Keratinocyte (primary cell): Measurements from ENCODE around the gene CALCR. TPM values are rescaled to one million over a fixed set of nuclear protein-coding genes. Genes with fewer than 3 reads are reported as not detected.

Source experiments
- DNase-seq: peaks from one replicate; pipeline ENCODE4 v3.0.0-alpha.2; 2011; ENCODE audit warnings: low read depth, missing footprints, low spot score
- FAIRE-seq: peaks from 2 replicates; lab custom pipeline; 2011; peaks lifted over from hg19 to GRCh38; lab: Jason Lieb, UNC
- H2AFZ ChIP-seq: 2 replicates; pipeline ENCODE4 v1.6.0; 2012; ENCODE audit warnings: low read length, control low read depth, inconsistent platforms; ENCODE audit not compliant: control insufficient read depth
- H3K27ac ChIP-seq: 2 replicates; pipeline ENCODE4 v1.5.1; 2011; ENCODE audit warnings: low read length; ENCODE audit not compliant: control insufficient read depth, insufficient read depth
- H3K27me3 ChIP-seq: 3 replicates; pipeline ENCODE4 v1.6.0; 2011; ENCODE audit warnings: low read length; ENCODE audit not compliant: control insufficient read depth, insufficient read depth; ENCODE audit errors: extremely low read depth
- H3K36me3 ChIP-seq, 2 experiments: 2 replicates in 1 of 2; 3 replicates in 1 of 2; pipeline ENCODE4 v1.5.1; 2011; ENCODE audit warnings: low read length in 2 of 2, mild to moderate bottlenecking in 1 of 2; ENCODE audit not compliant: control insufficient read depth in 2 of 2, insufficient read depth in 2 of 2; ENCODE audit errors: extremely low read depth in 1 of 2
- H3K4me1 ChIP-seq: 3 replicates; pipeline ENCODE4 v1.5.1; 2011; ENCODE audit warnings: low read length; ENCODE audit not compliant: control insufficient read depth, insufficient read depth; ENCODE audit errors: extremely low read depth
- H3K4me2 ChIP-seq: 3 replicates; pipeline ENCODE4 v1.6.0; 2011; ENCODE audit warnings: low read depth, low read length; ENCODE audit not compliant: control insufficient read depth, insufficient read depth; ENCODE audit errors: extremely low read depth
- H3K4me3 ChIP-seq, 3 experiments: fragments of 200-600 bp in 1 of 3; sonication (generic) in 1 of 3; 2 replicates in 2 of 3; 3 replicates in 1 of 3; pipeline ENCODE4 v1.5.1; 2011 to 2016; ENCODE audit warnings: low read length in 3 of 3, mild to moderate bottlenecking in 3 of 3, control low read depth in 2 of 3, inconsistent platforms in 1 of 3, low read depth in 1 of 3, mixed read lengths in 1 of 3, mixed run types in 1 of 3, moderate library complexity in 1 of 3; ENCODE audit not compliant: control insufficient read depth in 2 of 3, insufficient read depth in 2 of 3; ENCODE audit errors: extremely low read depth in 1 of 3
- H3K79me2 ChIP-seq: 2 replicates; pipeline ENCODE4 v1.6.0; 2012; ENCODE audit warnings: low read length; ENCODE audit not compliant: control insufficient read depth, insufficient read depth
- H3K9ac ChIP-seq: 3 replicates; pipeline ENCODE4 v1.6.0; 2011; ENCODE audit warnings: low read length; ENCODE audit not compliant: control insufficient read depth, insufficient read depth; ENCODE audit errors: extremely low read depth
- H3K9me1 ChIP-seq: 3 replicates; pipeline ENCODE4 v1.6.0; 2011; ENCODE audit warnings: low read length; ENCODE audit not compliant: control insufficient read depth, insufficient read depth; ENCODE audit errors: extremely low read depth
- H3K9me3 ChIP-seq: 2 replicates; pipeline ENCODE4 v1.5.1; 2012; ENCODE audit warnings: low read depth, low read length; ENCODE audit not compliant: control insufficient read depth
- H4K20me1 ChIP-seq: 3 replicates; pipeline ENCODE4 v1.6.0; 2011; ENCODE audit warnings: low read length; ENCODE audit not compliant: control insufficient read depth, insufficient read depth; ENCODE audit errors: extremely low read depth
- CTCF ChIP-seq, 3 experiments: IDR thresholded peaks in 1 of 3; conservative IDR thresholded peaks in 1 of 3; optimal IDR thresholded peaks in 1 of 3; 2 replicates in 2 of 3; 3 replicates in 1 of 3; pipeline versions ENCODE3 to v1.5.1; 2011; ENCODE audit warnings: low read length in 3 of 3, mild to moderate bottlenecking in 3 of 3, moderate library complexity in 2 of 3, control low read depth in 1 of 3, inconsistent platforms in 1 of 3; ENCODE audit not compliant: insufficient read depth in 2 of 3; ENCODE audit errors: extremely low read depth in 1 of 3
- EZH2 ChIP-seq: IDR thresholded peaks from one replicate; pipeline ENCODE4 v1.6.1; 2012; ENCODE audit warnings: inconsistent platforms, mild to moderate bottlenecking, low read length, moderate library complexity
- dilution Hi-C: fragments of 300-500 bp; cut with MboI; formaldehyde crosslinking; loops from one replicate; pipeline ENCODE4 v1.7.0; 2020; ENCODE audit warnings: low sequenced_read_pairs; ENCODE audit not compliant: extremely low pct_ligation_motif_present
- polyA plus RNA-seq, 5 experiments: library from polyadenylated mRNA; depleted of rRNA in 3 of 5; stranded (reverse) in 3 of 5; stranded (forward) in 1 of 5; unstranded in 1 of 5; fragments of >200 nt; gene quantifications; 1 replicate in 1 of 5; 2 replicates in 3 of 5; 3 replicates in 1 of 5; pipeline versions ENCODE4 v1.2.1 to v1.2.3, GENCODE V29; 2011 to 2012; ENCODE audit warnings: missing spikeins in 2 of 5, low read depth in 1 of 5, low replicate concordance in 1 of 5

The CALCR gene
- polyA plus RNA-seq, 1 donor (not counting 4 experiments of a cell fraction or from before 2014, with no cell fraction given) = not detected

- H3K27ac ChIP-seq = no peak overlapping the region
- no peak overlapping the region for H3K4me2 ChIP-seq
- TF ChIP-seq CTCF (optimal IDR thresholded peaks at IDR 0.05 in 1 of 3, IDR thresholded peaks at IDR 0.05 in 1 of 3, conservative IDR thresholded peaks at IDR 0.05 in 1 of 3; ENCODE audit: extremely low read depth in 1 of 3, insufficient read depth in 2 of 3, low read length in 3 of 3) (no peak), EZH2 (no peak)
- no peaks in the 10 kb centered on the region for H3K36me3 ChIP-seq
- no peak for DNase-seq
- H3K9me1 ChIP-seq = no peaks in the 10 kb centered on the region
- no peak for FAIRE-seq
- dilution Hi-C loops = loop anchor here (25.0 kb wide), 1 partner anchor 101 kb away; no protein-coding TSS in a partner anchor
- no peaks in the 10 kb centered on the region for H3K9me3 ChIP-seq
- no peak overlapping the region for H2AFZ ChIP-seq
- no peaks in the 10 kb centered on the region for H3K4me1 ChIP-seq
- no peak overlapping the region for H3K4me3 ChIP-seq
- no peak overlapping the region for H3K9ac ChIP-seq
- H4K20me1 ChIP-seq = no peaks in the 10 kb centered on the region
- H3K27me3 ChIP-seq = no peaks in the 10 kb centered on the region
- H3K79me2 ChIP-seq = no peaks in the 10 kb centered on the region
These were observed 36.5 kb downstream of the CALCR start for GRCh38 chr7:93538061-93538460.

GRCh38 chr7:93535616-93536015 lies 38.9 kb downstream of the CALCR start:
- Histone ChIP-seq H3K9me3 (no peaks in the 10 kb centered on the region), H3K27ac (no peak overlapping the region), H3K9ac (no peak overlapping the region), H2AFZ (no peak overlapping the region), H3K4me1 (no peaks in the 10 kb centered on the region), H3K9me1 (no peaks in the 10 kb centered on the region), H3K27me3 (no peaks in the 10 kb centered on the region), H3K4me2 (no peak overlapping the region), H3K36me3 (no peaks in the 10 kb centered on the region), H3K79me2 (no peaks in the 10 kb centered on the region), H3K4me3 (no peak overlapping the region), H4K20me1 (no peaks in the 10 kb centered on the region)
- FAIRE-seq (no peak), DNase-seq (no peak)
- dilution Hi-C loops = loop anchor here (25.0 kb wide), 1 partner anchor 98 kb away; no protein-coding TSS in a partner anchor
- no peak for TF ChIP-seq CTCF (optimal IDR thresholded peaks at IDR 0.05 in 1 of 3, IDR thresholded peaks at IDR 0.05 in 1 of 3, conservative IDR thresholded peaks at IDR 0.05 in 1 of 3; ENCODE audit: extremely low read depth in 1 of 3, insufficient read depth in 2 of 3, low read length in 3 of 3)
- TF ChIP-seq EZH2 = no peak
